Measurements from ENCODE around the gene UBA52. TPM values are rescaled to one million over a fixed set of nuclear protein-coding genes. Genes with fewer than 3 reads are reported as not detected.

The UBA52 gene
- total and polyA plus RNA-seq, 2 of the 8 experiments (the other 6 are each of a cell fraction or from before 2014, with no cell fraction given) = 1,340 to 5,409 TPM

DNA sequence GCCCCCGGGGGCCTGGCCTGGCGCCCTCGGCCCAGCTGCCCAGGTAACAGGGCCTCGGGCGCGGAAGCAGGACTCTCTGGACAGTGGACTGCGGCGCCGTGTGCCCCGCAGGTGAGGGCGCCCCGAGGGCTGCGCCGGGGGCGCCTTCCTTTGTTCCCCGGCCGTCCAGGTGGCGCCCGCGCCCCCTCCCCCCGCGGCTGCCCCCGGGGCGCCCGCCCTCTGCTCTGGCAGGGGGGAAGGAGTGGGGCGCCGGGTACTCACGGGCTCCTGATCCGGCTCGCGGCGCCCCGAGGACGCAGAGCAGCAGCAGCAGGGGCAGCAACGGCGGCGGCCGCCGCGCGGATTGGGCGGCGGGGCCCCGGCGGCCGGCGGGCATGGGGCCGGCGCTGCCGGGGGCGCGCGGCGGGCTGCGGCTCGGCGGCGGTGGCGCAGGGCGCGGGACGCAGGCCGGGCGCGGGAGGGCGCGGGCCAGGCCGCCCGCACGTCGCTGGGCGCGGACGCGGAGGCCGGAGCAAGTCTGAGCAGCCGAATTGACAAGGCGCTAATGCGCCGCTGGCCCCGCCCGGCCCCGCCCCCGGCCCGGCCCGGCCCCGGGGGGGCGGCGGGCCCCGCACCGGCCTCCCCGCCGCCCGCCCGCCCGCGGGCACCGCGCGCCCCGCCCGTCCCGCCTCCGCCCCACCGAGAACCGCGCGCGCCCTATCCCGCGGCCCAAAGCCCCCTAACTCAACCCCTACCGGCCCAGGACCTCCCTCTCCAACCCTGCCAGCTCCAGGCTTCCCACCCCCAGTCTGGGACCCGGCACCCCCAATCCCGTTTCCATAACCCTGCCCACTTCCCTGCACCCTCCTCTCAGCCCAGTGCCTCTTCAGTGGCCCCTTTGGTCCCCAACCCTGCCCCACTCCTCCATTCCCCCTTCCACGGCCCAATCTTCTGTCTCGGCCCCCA is 34.9 kb downstream of the UBA52 start, which contains the start of gene CRLF1:
Gene CRLF1, minus strand, starts transcription at position 519 of the 945 bp plus-strand sequence. Its CDS starts 143 bp downstream, at position 376.
- FAIRE-seq (no peak), DNase-seq (ENCODE audit: low read depth in 1 of 2, low spot score in 2 of 2) (no peak)
- no peak within 1 kb of the TSS for H4K91ac ChIP-seq (replicated peaks; ENCODE audit: insufficient read length, low read length)
- H2BK12ac ChIP-seq (ENCODE audit: low read depth, low read length) = peak within 1 kb of the TSS; percentile 96; the same call in 1 of the 2 replicates
- no peak within 1 kb of the TSS for H3K14ac ChIP-seq (ENCODE audit: insufficient read length)
- H3K56ac ChIP-seq (replicated peaks; ENCODE audit: insufficient read length, low read depth, low read length) = no peak within 1 kb of the TSS
- no peak within 1 kb of the TSS for H4K5ac ChIP-seq (ENCODE audit: insufficient read length, low read depth, low read length)
- CTCF ChIA-PET (ENCODE audit: partially characterized antibody) = interaction anchor here (0.7 to 1.1 kb wide), 2 partner anchors 17 to 18 kb away, joined by 3 read pairs; no protein-coding TSS in a partner anchor
- H3K4me2 ChIP-seq (ENCODE audit: insufficient read depth in 1 of 2, low read depth in 2 of 2, low read length in 2 of 2) = peak within 1 kb of the TSS; percentile 64 to 65
- no peaks in the 10 kb centered on the region for H3K9me3 ChIP-seq (ENCODE audit: insufficient read depth in 2 of 2, low read depth in 1 of 2, low read length in 1 of 2)
- H3K23me2 ChIP-seq (ENCODE audit: low read depth, low read length) = peaks cover 16% of the 10 kb centered on the region; the same call in 1 of the 2 replicates
- H3K9ac ChIP-seq (replicated peaks in 1 of 4; ENCODE audit: extremely low read depth in 1 of 4, low read depth in 3 of 4, low read length in 3 of 4) = no peak within 1 kb of the TSS
- peaks cover 32 to 48% (median 40%) of the 10 kb centered on the region in 4 experiments for H3K4me1 ChIP-seq (replicated peaks in 1 of 4; ENCODE audit: control insufficient read depth in 3 of 4, insufficient read depth in 4 of 4, low read length in 3 of 4)
- peaks cover 74 to 95% (median 95%) of the 10 kb centered on the region in 4 experiments for H3K27me3 ChIP-seq (replicated peaks in 1 of 4; ENCODE audit: control insufficient read depth in 3 of 4, extremely low read depth in 1 of 4, insufficient read depth in 3 of 4, low read length in 3 of 4)
- H2BK20ac ChIP-seq (ENCODE audit: low read length) = no peak within 1 kb of the TSS; the same call in 1 of the 2 replicates
- POLR2A ChIA-PET (ENCODE audit: partially characterized antibody) = interaction anchor here (0.7 to 1.4 kb wide), 3 partner anchors 17 to 29 kb away, joined by 3 to 4 read pairs (median 3); partner anchors contain the start of gene REX1BD
- 6% methylated on average over 16 of the region's 116 CpGs; no CpG with 5 or more reads in 1 of the 2 experiments for WGBS, 2 experiments (ENCODE audit: extremely low coverage in 1 of 2, insufficient coverage in 1 of 2, insufficient read length in 1 of 2, insufficient replicate concordance in 2 of 2, low coverage in 1 of 2, low lambda C conversion rate in 2 of 2, missing lambda C conversion rate in 1 of 2)
- H2BK120ac ChIP-seq (replicated peaks; ENCODE audit: low read depth, low read length) = no peak within 1 kb of the TSS
- H3K4ac ChIP-seq (replicated peaks; ENCODE audit: insufficient read length, low read depth, low read length) = no peak within 1 kb of the TSS
- H4K20me1 ChIP-seq (replicated peaks in 1 of 2; ENCODE audit: control insufficient read depth in 1 of 2, insufficient read depth in 2 of 2, low read length in 2 of 2) = peaks cover 0 to 12% of the 10 kb centered on the region in 2 experiments
- TF ChIP-seq SUZ12 (IDR thresholded peaks at IDR 0.05; ENCODE audit: low read length) = peak; percentile 62; the same call in 1 of the 2 replicates
- no peak for TF ChIP-seq RBBP5 (IDR thresholded peaks at IDR 0.05; ENCODE audit: borderline replicate concordance, low read depth, low read length)
- TF ChIP-seq RNF2 (IDR thresholded peaks at IDR 0.05; ENCODE audit: borderline replicate concordance, low read depth, low read length, missing control alignments, poor library complexity, severe bottlenecking) = peak; percentile 20
- no peak for TF ChIP-seq HDAC6 (IDR thresholded peaks at IDR 0.05; ENCODE audit: low read depth, low read length)
- peak within 1 kb of the TSS; percentile 48 for H3K18ac ChIP-seq (ENCODE audit: extremely low read depth, low read length)
- peak within 1 kb of the TSS; percentile 35 for H4K8ac ChIP-seq (ENCODE audit: extremely low read depth, insufficient read depth, low read length)
- 0 out of 2 replicates have a peak within 1 kb of the TSS, but pooled peaks have one; percentile 60 for H2AK5ac ChIP-seq (ENCODE audit: low read depth, low read length)
- H2AFZ ChIP-seq (ENCODE audit: low read length) = no peak within 1 kb of the TSS
- H3K23ac ChIP-seq (ENCODE audit: insufficient read length) = no peak within 1 kb of the TSS
- H2BK15ac ChIP-seq (ENCODE audit: low read length) = peak within 1 kb of the TSS; percentile 97; the same call in 1 of the 2 replicates
- H3K36me3 ChIP-seq (ENCODE audit: control insufficient read depth in 2 of 4, insufficient read depth in 4 of 4, low read length in 3 of 4) = peaks cover 0 to 14% (median 0%) of the 10 kb centered on the region in 4 experiments; a peak in 1 of 8 replicates
- no peaks in the 10 kb centered on the region for H3K79me2 ChIP-seq (ENCODE audit: control insufficient read depth in 1 of 2, insufficient read depth in 2 of 2, low read length in 2 of 2)
- no peaks in the 10 kb centered on the region for H3K79me1 ChIP-seq (ENCODE audit: low read depth, low read length)
- H3K27ac ChIP-seq (ENCODE audit: low read depth, low read length) = no peak within 1 kb of the TSS
- no peak within 1 kb of the TSS for H2BK5ac ChIP-seq (ENCODE audit: low read depth, low read length)
- H3K4me3 ChIP-seq (ENCODE audit: extremely low read depth in 1 of 4, insufficient read depth in 2 of 4, low read depth in 3 of 4, low read length in 4 of 4) = peak within 1 kb of the TSS in 3 of 4 experiments; percentile 11 to 53 (median 17); a peak in 7 of 8 replicates
